DMS114 treated with DMSO at 0.1 percent for 48 hours (cell line): ENCODE measurements around the gene GNRHR.
"Not testable (repeated sequence)": the region's sequence is repeated elsewhere in the genome, so short reads cannot be mapped to it uniquely, and the experiment has no call there.

Source experiments
- DNase-seq: peaks from one replicate; lab custom pipeline; 2025; ENCODE audit not compliant: unreplicated experiment; lab: John Stamatoyannopoulos, UW

The GNRHR gene

DNA sequence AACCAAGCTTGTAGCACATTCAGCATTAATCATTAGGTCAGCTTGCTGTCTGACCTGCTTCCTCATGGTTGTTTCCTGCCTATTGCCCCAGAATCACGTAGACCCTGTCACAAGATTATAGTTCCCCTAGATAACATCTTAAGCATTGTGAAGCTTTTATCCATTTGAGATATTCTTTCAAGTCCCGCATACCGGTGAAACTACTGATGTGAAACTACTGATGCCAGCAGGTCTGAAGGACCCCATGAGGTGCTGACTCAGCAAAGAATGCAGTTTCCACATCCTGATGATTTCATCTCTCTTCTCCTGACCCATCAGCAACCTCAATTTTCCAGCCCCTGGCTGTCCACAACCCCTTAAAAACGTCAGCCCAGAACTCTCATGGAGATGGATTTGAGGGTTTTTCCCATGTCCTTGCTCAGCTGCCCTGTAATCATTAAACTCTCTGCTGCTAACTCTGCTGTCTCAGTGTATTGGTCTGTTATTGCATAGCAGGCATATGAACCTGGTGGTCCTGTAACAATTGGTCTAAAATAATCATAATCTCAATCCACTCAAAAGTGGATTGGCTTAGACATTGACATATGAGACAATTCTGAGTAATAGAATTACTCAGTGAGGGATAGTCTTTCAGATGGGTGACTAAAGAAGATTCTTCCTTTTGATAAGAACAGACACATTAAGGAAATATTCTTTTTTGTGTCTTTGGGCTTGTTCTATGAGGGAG lies 26.9 kb downstream of the GNRHR start:
- no peak for DNase-seq

- DNase-seq = no peak
Observed at GRCh38 chr4:67725981-67726380, 28.2 kb downstream of the GNRHR start.

- DNase-seq = no peak
Observed at GRCh38 chr4:67725132-67725531, 29.1 kb downstream of the GNRHR start.

DNA sequence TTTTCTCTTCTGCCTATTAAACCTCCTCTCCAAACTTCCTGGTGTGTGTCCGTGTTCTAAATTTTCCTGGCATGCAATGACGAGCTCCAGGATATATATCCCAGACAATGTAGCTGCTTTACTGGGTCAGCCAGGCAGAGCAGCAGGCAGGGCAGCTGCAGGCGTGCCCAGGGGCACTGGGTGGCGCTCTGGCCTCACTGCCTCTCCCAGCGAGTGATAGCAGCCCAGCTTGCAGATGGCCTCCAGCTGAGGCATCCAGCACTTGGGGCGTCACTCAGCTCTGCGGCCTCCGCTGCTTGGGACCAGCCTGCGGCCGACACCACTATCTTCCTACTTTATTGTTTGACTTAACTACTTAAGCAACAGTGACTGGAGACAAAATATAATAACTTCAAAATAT lies 30.2 kb downstream of the GNRHR start:
- DNase-seq = no peak

DNA sequence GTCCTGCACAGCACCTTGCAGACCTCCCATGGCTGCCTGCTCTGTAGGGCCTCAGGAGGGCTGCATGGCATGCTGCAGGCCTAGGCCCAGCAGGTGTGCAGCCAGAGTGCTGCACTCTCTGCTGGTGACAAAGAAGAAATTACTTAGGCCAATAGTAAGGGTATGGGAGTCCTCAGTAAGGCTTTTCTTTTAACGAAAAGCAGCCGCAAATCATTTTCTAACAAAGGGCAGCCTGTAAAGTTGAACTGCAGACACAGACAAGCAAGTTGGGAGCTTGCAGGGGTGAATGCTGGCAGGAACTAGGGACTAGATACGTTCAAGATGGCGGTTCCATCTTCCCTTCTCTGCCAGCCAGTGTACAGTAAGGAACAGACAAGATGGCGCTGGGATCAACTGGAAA lies 30.8 kb downstream of the GNRHR start:
- no peak for DNase-seq

- no peak for DNase-seq
Observed at GRCh38 chr4:67721770-67722597, 32.2 kb downstream of the GNRHR start.

- DNase-seq = no peak
Observed at GRCh38 chr4:67721315-67721769, 32.8 kb downstream of the GNRHR start.

- DNase-seq = no peak
Observed at GRCh38 chr4:67719953-67720617, 34.1 kb downstream of the GNRHR start.

DNA sequence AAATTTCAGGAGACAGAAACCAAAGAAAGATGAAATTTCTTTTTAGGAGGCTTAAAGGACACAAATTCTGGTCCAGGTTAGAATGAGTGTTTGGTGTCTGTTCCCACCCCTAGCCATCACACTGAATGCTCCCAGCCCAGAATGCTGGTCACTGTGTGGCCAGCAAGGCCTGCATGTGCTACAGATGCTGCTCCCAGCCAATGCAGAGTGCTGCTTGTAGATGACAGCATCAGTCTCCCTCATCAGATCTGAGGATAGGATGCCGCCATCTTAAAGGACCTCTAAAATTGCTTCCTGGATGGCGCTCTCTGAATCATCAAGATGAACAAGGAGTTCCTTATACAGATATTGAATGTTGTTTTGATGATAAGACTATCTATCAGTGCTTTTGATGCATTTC lies 35.3 kb downstream of the GNRHR start:
- DNase-seq = no peak

DNA sequence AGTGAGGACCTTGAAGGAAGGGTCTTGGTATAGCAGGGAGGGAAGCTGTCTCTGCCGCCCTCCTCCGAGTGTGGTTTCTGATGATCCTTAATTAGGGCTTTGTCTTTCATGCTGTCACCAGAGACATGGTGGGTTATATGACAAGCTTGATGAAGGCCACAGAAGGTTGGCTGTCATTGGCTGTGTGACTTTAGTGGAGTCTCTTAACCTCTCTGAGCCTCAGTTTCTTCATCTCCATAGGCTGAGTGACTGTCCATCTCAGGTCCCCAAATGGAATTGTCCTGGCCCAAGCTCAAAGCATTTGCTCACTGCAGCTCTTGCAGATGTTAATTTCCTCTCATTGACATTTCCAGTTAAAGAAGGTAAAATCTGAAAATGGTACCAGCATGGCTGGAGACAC lies 36.6 kb downstream of the GNRHR start:
- DNase-seq = no peak

- no peak for DNase-seq
Observed at GRCh38 chr4:67714955-67715354, 39.2 kb downstream of the GNRHR start.

DNA sequence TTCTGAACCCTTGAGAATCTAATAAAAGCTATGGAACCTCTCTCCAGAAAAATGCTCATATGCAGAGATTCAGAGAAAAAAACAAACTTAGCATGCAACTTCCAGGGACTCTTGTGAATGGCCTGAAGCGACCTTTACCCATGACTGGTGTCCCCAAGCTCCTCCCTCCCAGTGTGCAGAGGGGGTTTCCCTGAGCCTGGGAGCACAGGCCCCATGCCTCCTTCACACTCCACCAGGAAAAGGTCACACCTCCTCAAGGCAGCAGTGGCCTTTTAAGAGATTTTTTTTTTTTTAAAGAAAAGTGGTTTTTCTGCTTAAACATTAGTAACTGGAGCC lies 40.0 kb downstream of the GNRHR start:
- no peak for DNase-seq

GRCh38 chr4:67713529-67714247 lies 40.5 kb downstream of the GNRHR start:
- DNase-seq = no peak

DNA sequence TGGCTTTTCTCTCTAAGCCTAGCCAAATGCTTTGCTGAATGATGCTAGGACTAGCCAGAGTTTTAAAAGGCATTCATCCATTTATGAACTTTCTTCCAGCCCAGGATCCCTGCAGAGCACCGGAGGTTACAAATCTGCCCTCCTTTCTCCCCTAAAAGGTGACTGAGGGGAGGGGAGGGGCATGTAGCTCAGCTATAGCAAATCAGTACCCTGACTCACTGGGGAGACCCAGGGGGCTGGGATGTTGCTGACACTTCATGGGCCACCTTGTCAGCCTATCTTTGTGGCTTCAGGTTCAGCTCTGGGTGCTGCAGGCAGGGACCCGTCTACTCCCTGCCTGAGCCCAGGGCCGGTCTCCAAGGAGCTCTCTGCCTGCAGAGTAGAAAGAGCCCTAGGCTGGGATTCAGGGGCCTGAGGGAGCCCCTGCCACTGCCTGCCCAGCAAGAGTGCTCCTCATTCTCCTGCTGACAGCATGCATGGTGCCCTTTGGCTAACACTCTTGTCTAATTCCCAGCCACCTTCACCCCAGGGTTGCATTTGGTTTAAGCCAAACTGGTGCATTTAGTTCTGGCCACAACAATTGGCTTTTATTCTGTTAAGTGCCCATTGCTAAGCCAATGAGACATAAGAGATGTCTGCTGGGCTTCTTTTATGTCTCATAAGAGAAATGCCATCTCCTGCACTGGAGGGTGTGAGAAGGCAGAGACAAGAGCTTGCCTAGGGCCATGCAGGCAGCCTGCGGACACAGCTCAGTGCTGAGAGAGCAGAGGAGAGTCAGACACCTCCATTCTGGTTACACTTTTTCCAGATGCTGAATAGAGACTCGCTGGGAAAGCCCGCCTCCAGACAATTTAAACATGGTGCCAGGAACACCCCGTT lies 41.3 kb downstream of the GNRHR start:
- DNase-seq = no peak

DNA sequence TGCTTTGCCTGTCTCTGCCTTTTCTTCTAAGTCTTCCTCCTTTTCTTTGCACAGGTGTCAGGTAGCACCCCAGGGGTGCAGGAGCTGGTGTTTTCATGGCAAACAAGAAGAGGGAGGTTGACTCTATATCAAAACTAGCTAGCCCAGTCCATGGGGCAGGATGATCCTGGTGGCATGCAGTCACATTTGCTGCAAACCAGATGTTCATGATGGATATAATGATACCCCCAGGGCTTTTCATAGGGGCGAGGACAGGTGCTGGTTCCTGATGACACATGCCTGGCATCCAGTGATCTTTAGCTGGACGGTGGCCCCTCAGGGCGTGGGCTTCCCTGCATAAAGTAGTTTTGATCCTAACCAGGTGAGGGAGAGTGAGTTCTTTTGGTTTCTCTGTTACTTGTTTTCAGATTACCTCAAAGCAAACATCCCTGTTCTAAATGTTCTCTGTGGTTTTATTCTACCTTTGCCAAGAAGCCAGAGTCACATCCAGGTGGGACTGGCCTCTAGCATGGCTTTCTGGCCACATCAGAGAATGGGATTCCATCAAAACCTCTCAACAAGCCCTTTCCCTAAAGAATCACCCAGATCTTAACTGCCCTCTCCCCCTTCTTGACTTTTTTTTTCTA lies 42.1 kb downstream of the GNRHR start:
- DNase-seq = no peak

DNA sequence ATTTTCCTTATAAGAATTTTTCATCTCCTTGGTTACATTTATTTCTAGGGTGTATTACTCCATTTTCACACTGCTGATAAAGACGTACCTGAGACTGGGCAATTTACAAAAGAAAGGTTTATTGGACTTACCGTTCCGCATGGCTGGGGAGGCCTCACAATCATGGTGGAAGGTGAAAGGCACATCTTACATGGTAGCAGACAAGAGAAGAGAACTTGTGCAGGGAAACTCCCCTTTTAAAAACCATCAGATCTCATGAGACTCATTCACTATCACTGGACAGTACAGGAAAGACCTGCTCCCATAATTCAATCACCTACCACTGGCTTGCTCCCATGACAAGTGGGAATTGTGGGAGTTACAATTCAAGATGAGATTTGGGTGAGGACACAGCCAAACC lies 47.5 kb downstream of the GNRHR start:
- DNase-seq = not testable (repeated sequence)

DNA sequence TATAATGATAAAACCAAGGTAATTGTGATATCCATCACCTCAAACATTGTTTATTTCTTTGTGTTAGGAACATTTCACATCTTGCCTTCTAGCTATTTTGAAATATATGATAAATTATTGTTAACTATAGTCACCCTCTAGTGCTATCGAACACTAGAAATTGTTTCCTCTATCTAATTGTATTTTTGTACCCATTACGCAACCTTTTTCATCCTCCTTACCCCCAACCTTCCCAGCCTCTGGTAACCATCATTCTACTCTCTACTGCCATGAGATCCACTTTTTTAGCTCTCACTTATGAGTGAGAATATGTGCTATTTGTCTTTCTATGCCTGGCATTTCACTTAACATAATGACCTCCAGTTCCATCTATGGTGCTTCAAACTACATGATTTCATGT lies 49.3 kb downstream of the GNRHR start:
- DNase-seq = no peak

DNA sequence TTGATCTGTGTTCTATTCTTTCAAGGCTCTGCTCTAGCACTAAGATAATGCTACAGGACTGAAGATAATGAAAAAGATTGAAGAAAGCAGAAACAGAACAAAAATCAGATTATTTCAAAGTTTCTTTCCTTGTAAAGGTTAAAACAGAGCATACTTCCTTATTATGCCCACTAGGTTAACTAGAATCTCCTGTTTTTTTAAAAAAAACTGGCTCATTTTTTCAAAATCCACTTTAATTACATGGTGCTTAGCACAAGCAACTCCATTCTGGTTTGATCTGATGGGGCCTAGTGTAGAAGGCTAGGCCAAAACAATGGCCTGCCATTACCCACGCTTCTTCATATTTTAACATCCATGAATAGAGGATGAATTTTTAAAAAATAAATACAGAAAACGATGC lies 52.0 kb downstream of the GNRHR start:
- no peak for DNase-seq

DNA sequence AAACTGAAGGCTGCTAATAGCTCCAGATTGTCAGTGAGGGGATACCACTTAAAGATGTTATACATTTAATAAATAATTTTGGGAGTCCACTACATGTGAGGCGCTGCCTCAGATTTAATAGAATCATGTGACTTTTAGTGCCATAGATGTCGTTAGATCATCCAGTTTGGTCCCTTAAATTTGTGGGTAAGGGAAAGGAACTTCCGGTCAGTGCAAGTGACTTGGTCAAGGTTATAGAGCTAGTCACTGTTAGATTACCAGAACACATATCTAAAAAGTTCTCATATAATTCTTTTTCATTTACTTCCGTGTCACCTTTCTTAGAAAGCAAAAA lies 52.7 kb downstream of the GNRHR start:
- DNase-seq = no peak
